GM12878 (cell line): Measurements from ENCODE around the gene MOXD1. TPM values are rescaled to one million over a fixed set of nuclear protein-coding genes. Genes with fewer than 3 reads are reported as not detected.

Experiments used
- ATAC-seq: fragments of 200-7000 bp; cut with Tn5 transposase; 3 replicates; pipeline ENCODE4 v1.9.1; 2020; ENCODE audit warnings: mild to moderate bottlenecking, moderate library complexity
- BruUV-seq: library from RNA; stranded (reverse); fragments of 400-500 nt; replicated peaks from 2 replicates; lab custom pipeline; 2021; lab: Mats Ljungman, UMichigan
- CTCF ChIA-PET: fragments of 300-600 bp; sonication (Branson Sonifier 250); formaldehyde crosslinking; extraction: SDS; loops from one replicate; lab custom pipeline; 2021; ENCODE audit warnings: inconsistent platforms; lab: Yijun Ruan, JAX
- POLR2A ChIA-PET: fragments of 350-600 bp; formaldehyde crosslinking; extraction: SDS; loops from one replicate; lab custom pipeline; 2021; ENCODE audit warnings: inconsistent platforms; lab: Charles Lee
- RAD21 ChIA-PET: fragments of 300-600 bp; sonication (Branson Sonifier 250); formaldehyde crosslinking; loops from one replicate; lab custom pipeline; 2023; ENCODE audit warnings: antibody characterized with exemption; ENCODE audit not compliant: unreplicated experiment; lab: Charles Lee
- SMC1A ChIA-PET: fragments of 300-600 bp; sonication (Branson Sonifier 250); formaldehyde crosslinking; loops from one replicate; lab custom pipeline; 2023; ENCODE audit not compliant: unreplicated experiment, uncharacterized antibody; lab: Charles Lee
- DNase-seq: peaks from one replicate; pipeline ENCODE4 v3.0.0-alpha.2; 2011; ENCODE audit warnings: low read depth, low spot score
- FAIRE-seq: peaks from 3 replicates; lab custom pipeline; 2011; peaks lifted over from hg19 to GRCh38; lab: Jason Lieb, UNC
- H2AFZ ChIP-seq: 2 replicates; pipeline ENCODE4 v1.6.0; 2011; ENCODE audit warnings: low read depth, low read length, control low read depth; ENCODE audit not compliant: control insufficient read depth
- H3K27ac ChIP-seq: 2 replicates; pipeline ENCODE4 v1.5.1; 2011; ENCODE audit warnings: control low read depth; ENCODE audit not compliant: control insufficient read depth, insufficient read depth
- H3K27me3 ChIP-seq, 2 experiments: replicated peaks in 1 of 2; 2 replicates each; pipeline versions ENCODE4 v1.6.0 to v1.6.1; 2011; ENCODE audit warnings: low read length in 1 of 2; ENCODE audit not compliant: control insufficient read depth in 2 of 2, insufficient read depth in 2 of 2
- H3K36me3 ChIP-seq, 2 experiments: 2 replicates each; pipeline ENCODE4 v1.5.1; 2011; ENCODE audit warnings: low read length in 1 of 2; ENCODE audit not compliant: control insufficient read depth in 2 of 2, insufficient read depth in 2 of 2
- H3K4me1 ChIP-seq: 2 replicates; pipeline ENCODE4 v1.6.1; 2011; ENCODE audit warnings: mild to moderate bottlenecking, low read length, moderate library complexity, mixed read lengths; ENCODE audit not compliant: control insufficient read depth, insufficient read depth
- H3K4me2 ChIP-seq: 2 replicates; pipeline ENCODE4 v1.6.0; 2011; ENCODE audit warnings: control low read depth; ENCODE audit not compliant: control insufficient read depth, insufficient read depth
- H3K4me3 ChIP-seq: fragments of 200-600 bp; sonication (generic); 2 replicates; pipeline ENCODE4 v1.5.1; 2016
- H3K79me2 ChIP-seq: 2 replicates; pipeline ENCODE4 v1.6.0; 2011; ENCODE audit warnings: low read length; ENCODE audit not compliant: control insufficient read depth, insufficient read depth
- H3K9ac ChIP-seq: 2 replicates; pipeline ENCODE4 v1.8.0; 2011; ENCODE audit warnings: low read length, control low read depth, mixed read lengths; ENCODE audit not compliant: control insufficient read depth, insufficient read depth
- H3K9me3 ChIP-seq: replicated peaks from 3 replicates; pipeline ENCODE4 v1.5.1; 2011; ENCODE audit warnings: mild to moderate bottlenecking, low read length; ENCODE audit not compliant: control insufficient read depth, insufficient read depth
- H4K20me1 ChIP-seq: 2 replicates; pipeline ENCODE4 v1.6.0; 2011; ENCODE audit not compliant: control insufficient read depth, insufficient read depth
- FOXM1 ChIP-seq: IDR thresholded peaks from 2 replicates; pipeline ENCODE4 v1.6.1; 2012; ENCODE audit warnings: low read depth, mild to moderate bottlenecking, inconsistent platforms, low read length, moderate library complexity
- JUND ChIP-seq: IDR thresholded peaks from 2 replicates; pipeline ENCODE4 v1.6.1; 2012; ENCODE audit warnings: low read depth, mild to moderate bottlenecking, low read length, improper control_type of control experiment, moderate library complexity
- MEF2A ChIP-seq: IDR thresholded peaks from 2 replicates; pipeline ENCODE4 v1.6.1; 2011; ENCODE audit warnings: low read depth, mild to moderate bottlenecking, low read length, moderate library complexity; ENCODE audit not compliant: insufficient read depth
- NRF1 ChIP-seq: conservative IDR thresholded peaks from 2 replicates; pipeline ENCODE4 v1.6.1; 2011; ENCODE audit warnings: mild to moderate bottlenecking, low read depth, low read length, improper control_type of control experiment
- SREBF2 ChIP-seq: IDR thresholded peaks from 2 replicates; pipeline ENCODE4 v1.6.1; 2012; ENCODE audit warnings: mild to moderate bottlenecking, low read length
- WGBS: methylation state at CpG from one replicate; pipeline ENCODE4 v1.1.6; 2016; ENCODE audit warnings: low lambda C conversion rate; ENCODE audit not compliant: insufficient replicate concordance, insufficient coverage; ENCODE audit errors: missing lambda C conversion rate; 5-methylcytosine and 5-hydroxymethylcytosine counted together
- in situ Hi-C: fragments of 300-500 bp; cut with MboI; formaldehyde crosslinking; loops from 9 replicates; pipeline ENCODE4 v1.14.3; 2018; ENCODE audit warnings: mixed read lengths
- intact Hi-C: fragments of 100-400 bp; cut with micrococcal nuclease; formaldehyde crosslinking; loops from one replicate; pipeline ENCODE4 v1.14.2; 2022; ENCODE audit not compliant: unreplicated experiment
- polyA plus RNA-seq, 11 experiments: library from polyadenylated mRNA; depleted of rRNA in 4 of 11; unstranded in 6 of 11; stranded (reverse) in 5 of 11; fragments of >200 nt; fragmentation: Nextera tagmentation in 4 of 11; fragmentation: Illumina TruSeq in 1 of 11; extraction: Ambion mirVana in 4 of 11; extraction: Trizol in 1 of 11; gene quantifications; 1 replicate in 1 of 11; 2 replicates in 10 of 11; pipeline versions ENCODE4 v1.2.1 to v1.2.3, GENCODE V29; 2011 to 2016; ENCODE audit warnings: inconsistent platforms in 2 of 11, missing spikeins in 2 of 11, low read depth in 1 of 11
- total RNA-seq, 4 experiments: library from RNA; depleted of rRNA in 3 of 4; stranded (reverse); fragments of >200 nt in 3 of 4; fragmentation: Illumina TruSeq in 1 of 4; extraction: Trizol in 1 of 4; gene quantifications; 2 replicates each; pipeline versions ENCODE4 v1.2.1 to v1.2.3, GENCODE V29; 2013 to 2021
- TF ChIP-seq, protein P1 (sequence below): IDR thresholded peaks from 2 replicates; pipeline ENCODE4 v1.6.1; 2011; ENCODE audit warnings: low read depth, mild to moderate bottlenecking, low read length, moderate library complexity, borderline replicate concordance; ENCODE audit errors: extremely low read depth

The MOXD1 gene
- total and polyA plus RNA-seq, 10 of the 15 experiments (the other 5 are each of a cell fraction or from before 2014, with no cell fraction given) = 0.03 to 2.1 (median 0.64) TPM

DNA sequence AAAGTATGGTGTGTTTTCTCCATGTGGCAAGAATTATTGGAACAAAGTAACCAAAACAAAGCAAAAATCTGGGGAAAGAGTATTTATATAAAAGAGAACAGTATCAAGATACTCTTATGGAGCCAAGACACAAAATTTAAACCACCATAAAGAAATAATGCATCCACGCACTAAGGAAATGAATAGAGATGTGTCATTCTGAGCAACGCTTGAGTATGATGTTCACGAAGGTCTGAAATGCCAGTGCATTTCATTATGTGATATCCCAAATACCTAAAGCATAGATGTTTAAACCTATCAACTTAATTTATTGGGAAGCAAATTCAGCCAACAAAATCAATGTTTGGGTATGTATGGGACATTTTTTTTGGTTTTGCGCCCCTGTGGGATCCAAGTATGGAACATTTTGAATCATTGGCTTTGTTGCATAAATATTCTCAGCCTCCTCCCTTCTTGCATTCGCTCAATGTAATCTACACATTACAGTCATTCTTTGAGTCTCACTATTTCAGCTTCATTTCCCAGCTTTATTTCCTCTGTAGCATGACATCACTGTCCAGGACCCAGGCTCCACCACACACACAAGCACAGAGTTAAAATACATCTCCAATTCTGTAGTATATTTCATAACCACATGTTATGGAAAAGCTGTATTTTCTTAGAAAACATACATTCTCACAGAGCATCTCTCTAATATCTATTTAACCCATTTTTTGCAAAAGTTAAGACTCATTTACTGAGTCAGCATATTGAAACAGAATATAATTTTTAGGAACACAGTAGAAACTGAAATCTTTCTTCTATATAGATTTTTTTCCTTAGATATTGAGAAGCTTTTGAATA lies 11.6 kb upstream of the MOXD1 start (continued):
- TF ChIP-seq MEF2A = no peak
- TF ChIP-seq, protein P1, sequence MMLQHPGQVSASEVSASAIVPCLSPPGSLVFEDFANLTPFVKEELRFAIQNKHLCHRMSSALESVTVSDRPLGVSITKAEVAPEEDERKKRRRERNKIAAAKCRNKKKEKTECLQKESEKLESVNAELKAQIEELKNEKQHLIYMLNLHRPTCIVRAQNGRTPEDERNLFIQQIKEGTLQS = no peak
- no peak for TF ChIP-seq FOXM1

DNA sequence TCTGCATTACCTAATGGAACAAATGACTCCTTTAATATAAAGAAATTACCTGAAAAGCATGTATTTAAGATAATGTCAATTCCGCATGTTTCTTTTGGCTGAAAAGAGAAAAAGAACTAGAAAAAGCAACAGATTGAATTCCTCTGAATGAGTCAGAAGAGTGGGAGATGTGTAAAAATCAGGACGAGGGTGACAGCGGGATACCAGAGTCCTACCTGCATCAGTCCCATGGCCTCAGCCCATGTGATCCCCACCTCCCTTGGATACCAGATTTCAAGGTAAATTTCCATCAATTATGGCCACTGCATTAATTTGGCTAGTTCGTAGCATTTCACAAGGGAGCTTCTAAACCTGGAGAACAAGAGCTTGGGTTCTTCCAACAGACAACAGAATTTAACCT lies 10.0 kb upstream of the MOXD1 start:
- Histone ChIP-seq H3K4me1 (no peaks in the 10 kb centered on the region; the same call in 1 of the 2 replicates), H3K9ac (no peak overlapping the region), H4K20me1 (no peaks in the 10 kb centered on the region), H3K4me3 (no peak overlapping the region), H3K4me2 (no peak overlapping the region), H3K27me3 (no peaks in the 10 kb centered on the region), H3K36me3 (no peaks in the 10 kb centered on the region), H3K9me3 (no peaks in the 10 kb centered on the region; the same call in 2 of the 3 replicates), H3K27ac (no peak overlapping the region), H2AFZ (no peak overlapping the region), H3K79me2 (no peaks in the 10 kb centered on the region)
- intact Hi-C loops (no loop called here), in situ Hi-C loops (no loop called here)
- WGBS = 67% methylated on average over 4 of the region's 4 CpGs
- no TSS peak for BruUV-seq
- CTCF ChIA-PET = interaction anchor here (0.8 kb wide), 1 partner anchor 132 kb away, joined by 4 read pairs; no protein-coding TSS in a partner anchor
- no peak for DNase-seq
- POLR2A ChIA-PET = no interaction called here
- TF ChIP-seq SREBF2 = no peak
- no peak for TF ChIP-seq NRF1
- TF ChIP-seq JUND = no peak
- RAD21 ChIA-PET = interaction anchor here (0.6 kb wide), 1 partner anchor 131 kb away, joined by 3 read pairs; no protein-coding TSS in a partner anchor
- no peak for ATAC-seq
- no peak for FAIRE-seq
- SMC1A ChIA-PET = interaction anchor here (1.3 kb wide), 1 partner anchor 131 kb away, joined by 7 read pairs; no protein-coding TSS in a partner anchor
